Measurements from ENCODE around the gene CRIP2. TPM values are rescaled to one million over a fixed set of nuclear protein-coding genes. Genes with fewer than 3 reads are reported as not detected.

The CRIP2 gene
- total RNA-seq, 1 experiment from 2014 or later, result 1.5 TPM

DNA sequence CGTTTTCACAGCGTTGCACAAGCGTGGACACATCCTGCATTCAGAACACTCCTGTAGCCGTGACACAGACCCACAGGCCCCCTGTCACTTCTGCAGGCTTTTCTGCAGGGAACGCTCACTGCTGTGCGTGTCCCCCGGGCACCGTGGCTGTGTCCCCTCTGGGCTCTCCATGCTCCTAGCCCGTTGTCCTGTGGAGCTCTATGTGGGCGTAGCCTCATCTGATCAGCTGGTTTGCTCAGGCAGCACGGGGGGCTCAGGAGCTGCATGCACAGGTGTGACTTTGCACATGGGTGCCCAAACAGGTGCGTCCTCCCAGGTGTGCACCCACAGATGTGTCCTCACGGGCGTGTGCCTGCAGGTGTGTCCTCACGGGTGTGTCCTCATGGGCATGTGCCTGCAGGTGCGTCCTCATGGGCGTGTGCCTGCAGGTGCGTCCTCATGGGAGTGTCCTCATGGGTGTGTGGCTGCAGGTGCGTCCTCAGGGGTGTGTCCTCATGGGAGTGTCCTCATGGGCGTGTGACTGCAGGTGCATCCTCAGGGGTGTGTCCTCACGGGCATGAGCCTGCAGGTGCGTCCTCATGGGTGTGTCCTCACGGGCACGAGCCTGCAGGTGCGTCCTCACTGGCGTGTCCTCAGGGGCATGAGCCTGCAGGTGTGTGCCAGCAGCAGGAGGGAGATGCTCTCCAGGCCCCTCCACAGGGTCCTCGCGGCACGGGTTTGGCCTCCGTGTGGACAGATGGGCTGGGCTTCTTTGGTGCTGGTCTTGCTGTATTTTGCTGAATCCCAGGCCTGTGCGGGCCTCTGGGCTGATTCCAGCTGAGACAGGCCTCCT is 37.5 kb upstream of the CRIP2 start:
- intact Hi-C loops (cut with micrococcal nuclease; ENCODE audit: unreplicated experiment), result no loop called here
- no peaks in the 10 kb centered on the region for H3K9me3 ChIP-seq
- H3K36me3 ChIP-seq (ENCODE audit: control insufficient read depth, insufficient read depth, low read length), result no peaks in the 10 kb centered on the region; the same call in 1 of the 2 replicates
- Mint-ChIP-seq H3K27ac (ENCODE audit: unreplicated experiment) (no peak overlapping the region), H3K9me3 (ENCODE audit: unreplicated experiment) (no peaks in the 10 kb centered on the region), H3K27me3 (ENCODE audit: insufficient read depth, unreplicated experiment) (no peaks in the 10 kb centered on the region), H3K4me1 (ENCODE audit: low read depth, unreplicated experiment) (peaks cover 4% of the 10 kb centered on the region), H3K4me3 (ENCODE audit: unreplicated experiment) (no peak overlapping the region), H3K36me3 (ENCODE audit: insufficient read depth, unreplicated experiment) (peaks cover 21% of the 10 kb centered on the region)
- H3K27me3 ChIP-seq (replicated peaks; ENCODE audit: control insufficient read depth, insufficient read depth, low read length), result no peaks in the 10 kb centered on the region
- DNase-seq, result no peak
- POLR2A ChIA-PET, result no interaction called here
- TF ChIP-seq, protein P1, sequence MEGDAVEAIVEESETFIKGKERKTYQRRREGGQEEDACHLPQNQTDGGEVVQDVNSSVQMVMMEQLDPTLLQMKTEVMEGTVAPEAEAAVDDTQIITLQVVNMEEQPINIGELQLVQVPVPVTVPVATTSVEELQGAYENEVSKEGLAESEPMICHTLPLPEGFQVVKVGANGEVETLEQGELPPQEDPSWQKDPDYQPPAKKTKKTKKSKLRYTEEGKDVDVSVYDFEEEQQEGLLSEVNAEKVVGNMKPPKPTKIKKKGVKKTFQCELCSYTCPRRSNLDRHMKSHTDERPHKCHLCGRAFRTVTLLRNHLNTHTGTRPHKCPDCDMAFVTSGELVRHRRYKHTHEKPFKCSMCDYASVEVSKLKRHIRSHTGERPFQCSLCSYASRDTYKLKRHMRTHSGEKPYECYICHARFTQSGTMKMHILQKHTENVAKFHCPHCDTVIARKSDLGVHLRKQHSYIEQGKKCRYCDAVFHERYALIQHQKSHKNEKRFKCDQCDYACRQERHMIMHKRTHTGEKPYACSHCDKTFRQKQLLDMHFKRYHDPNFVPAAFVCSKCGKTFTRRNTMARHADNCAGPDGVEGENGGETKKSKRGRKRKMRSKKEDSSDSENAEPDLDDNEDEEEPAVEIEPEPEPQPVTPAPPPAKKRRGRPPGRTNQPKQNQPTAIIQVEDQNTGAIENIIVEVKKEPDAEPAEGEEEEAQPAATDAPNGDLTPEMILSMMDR (IDR thresholded peaks at IDR 0.05; ENCODE audit: insufficient read depth in 1 of 2, low read depth in 1 of 2, low read length in 1 of 2, severe bottlenecking in 1 of 2, unreplicated experiment in 1 of 2), result no peak
- no TSS peak for BruUV-seq (replicated peaks)
- 0 out of 2 replicates have a peak, but pooled peaks cover 4% of the 10 kb centered on the region for H3K4me1 ChIP-seq
- CTCF ChIA-PET, result no interaction called here
- H3K4me3 ChIP-seq (ENCODE audit: low read depth, low read length), result no peak overlapping the region

DNA sequence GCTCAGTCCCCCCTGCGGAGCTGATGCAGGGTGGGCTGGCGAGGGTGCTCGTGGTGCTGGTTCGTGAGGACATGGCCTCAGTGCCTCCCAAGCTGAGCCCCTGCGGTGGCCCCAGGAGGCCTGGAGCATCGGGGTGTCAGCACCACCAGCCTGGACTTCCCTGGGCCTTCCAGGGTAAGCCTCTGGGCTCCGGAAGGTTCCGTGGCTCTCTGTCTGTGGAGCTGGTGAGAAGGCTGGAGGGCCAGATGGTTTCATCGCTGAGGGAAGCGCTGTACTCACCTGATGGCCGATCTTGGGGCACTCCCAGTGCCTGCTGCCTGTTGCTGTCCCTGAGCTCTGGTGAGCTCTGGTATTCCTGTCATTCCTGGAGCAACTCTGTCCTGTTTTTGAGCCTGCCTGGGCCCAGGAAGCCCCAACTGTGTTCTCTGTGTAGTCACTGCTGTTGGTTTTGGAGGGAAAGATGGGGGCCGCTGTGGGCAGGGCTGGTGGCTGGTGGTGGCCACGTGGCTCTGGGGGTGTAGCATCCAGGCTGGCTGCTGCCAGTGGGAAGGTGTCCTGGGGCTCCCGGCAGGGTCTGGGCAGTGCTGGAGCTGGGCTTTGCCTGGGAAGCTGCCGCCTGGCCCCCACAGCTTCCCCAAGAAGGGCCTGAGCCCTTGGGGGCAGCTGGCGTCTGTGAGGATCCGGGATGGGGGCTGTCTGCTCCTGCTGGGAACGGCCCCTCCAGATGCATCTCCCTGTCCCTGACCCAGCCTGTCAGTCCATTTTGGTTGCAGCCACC is 36.7 kb upstream of the CRIP2 start:
- POLR2A ChIA-PET, result no interaction called here
- Histone ChIP-seq H3K9me3 (no peaks in the 10 kb centered on the region), H3K27me3 (replicated peaks; ENCODE audit: control insufficient read depth, insufficient read depth, low read length) (no peaks in the 10 kb centered on the region), H3K36me3 (ENCODE audit: control insufficient read depth, insufficient read depth, low read length) (no peaks in the 10 kb centered on the region; the same call in 1 of the 2 replicates), H3K4me3 (ENCODE audit: low read depth, low read length) (no peak overlapping the region), H3K4me1 (0 out of 2 replicates have a peak, but pooled peaks cover 4% of the 10 kb centered on the region)
- intact Hi-C loops (cut with micrococcal nuclease; ENCODE audit: unreplicated experiment), result no loop called here
- TF ChIP-seq, protein P1 (IDR thresholded peaks at IDR 0.05; ENCODE audit: insufficient read depth in 1 of 2, low read depth in 1 of 2, low read length in 1 of 2, severe bottlenecking in 1 of 2, unreplicated experiment in 1 of 2), result no peak
- no peak overlapping the region for H3K4me3 Mint-ChIP-seq (ENCODE audit: unreplicated experiment)
- DNase-seq, result no peak
- H3K9me3 Mint-ChIP-seq (ENCODE audit: unreplicated experiment), result no peaks in the 10 kb centered on the region
- no peak overlapping the region for H3K27ac Mint-ChIP-seq (ENCODE audit: unreplicated experiment)
- H3K4me1 Mint-ChIP-seq (ENCODE audit: low read depth, unreplicated experiment), result peaks cover 4% of the 10 kb centered on the region
- CTCF ChIA-PET, result no interaction called here
- H3K36me3 Mint-ChIP-seq (ENCODE audit: insufficient read depth, unreplicated experiment), result peaks cover 18% of the 10 kb centered on the region
- BruUV-seq (replicated peaks), result no TSS peak
- no peaks in the 10 kb centered on the region for H3K27me3 Mint-ChIP-seq (ENCODE audit: insufficient read depth, unreplicated experiment)

DNA sequence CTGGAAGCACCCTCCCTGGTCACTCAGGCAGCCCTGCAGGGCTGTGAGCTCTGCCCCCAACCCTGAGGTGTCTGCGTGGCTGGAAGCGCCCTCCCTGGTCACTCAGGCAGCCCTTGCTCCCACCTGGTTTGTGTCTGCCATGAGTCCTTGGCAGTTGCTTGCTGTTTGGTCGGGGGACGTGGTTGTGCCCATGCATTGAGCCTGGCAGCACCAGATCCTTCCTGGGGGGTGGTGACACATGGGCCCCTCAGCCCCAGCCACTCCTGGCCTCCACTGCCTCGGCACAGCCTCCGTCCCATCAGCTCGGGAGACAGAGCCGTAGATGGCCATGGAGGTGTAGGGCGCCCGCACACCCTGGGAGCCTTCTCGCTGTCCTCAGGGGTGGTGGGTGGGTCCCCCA is 35.4 kb upstream of the CRIP2 start:
- ChIA-PET POLR2A (no interaction called here), CTCF (no interaction called here)
- no peaks in the 10 kb centered on the region for H3K4me1 ChIP-seq
- Mint-ChIP-seq H3K27me3 (ENCODE audit: insufficient read depth, unreplicated experiment) (no peaks in the 10 kb centered on the region), H3K4me1 (ENCODE audit: low read depth, unreplicated experiment) (no peaks in the 10 kb centered on the region), H3K9me3 (ENCODE audit: unreplicated experiment) (no peaks in the 10 kb centered on the region), H3K36me3 (ENCODE audit: insufficient read depth, unreplicated experiment) (peaks cover 20% of the 10 kb centered on the region), H3K4me3 (ENCODE audit: unreplicated experiment) (no peak overlapping the region), H3K27ac (ENCODE audit: unreplicated experiment) (no peak overlapping the region)
- no TSS peak for BruUV-seq (replicated peaks)
- no peak for DNase-seq
- H3K27me3 ChIP-seq (replicated peaks; ENCODE audit: control insufficient read depth, insufficient read depth, low read length), result no peaks in the 10 kb centered on the region
- H3K4me3 ChIP-seq (ENCODE audit: low read depth, low read length), result no peak overlapping the region
- H3K9me3 ChIP-seq, result no peaks in the 10 kb centered on the region
- TF ChIP-seq, protein P1 (IDR thresholded peaks at IDR 0.05; ENCODE audit: insufficient read depth in 1 of 2, low read depth in 1 of 2, low read length in 1 of 2, severe bottlenecking in 1 of 2, unreplicated experiment in 1 of 2), result no peak
- no peaks in the 10 kb centered on the region; the same call in 1 of the 2 replicates for H3K36me3 ChIP-seq (ENCODE audit: control insufficient read depth, insufficient read depth, low read length)
- intact Hi-C loops (cut with micrococcal nuclease; ENCODE audit: unreplicated experiment), result no loop called here
